Panc1 (cell line): ENCODE data around the gene APOL6. TPM values are rescaled to one million over a fixed set of nuclear protein-coding genes. Genes with fewer than 3 reads are reported as not detected.

ENCODE experiments used
- ATAC-seq: fragments of 200-7000 bp; cut with Tn5 transposase; 2 replicates; pipeline ENCODE4 v1.9.1; 2020; ENCODE audit warnings: mild to moderate bottlenecking, moderate library complexity
- BruUV-seq: library from RNA; stranded (reverse); fragments of 400-500 nt; replicated peaks from 2 replicates; lab custom pipeline; 2021; lab: Mats Ljungman, UMichigan
- CTCF ChIA-PET: fragments of 300-600 bp; sonication (Branson Sonifier 250); formaldehyde crosslinking; loops from one replicate; lab custom pipeline; 2022; ENCODE audit warnings: antibody characterized with exemption; lab: Charles Lee
- POLR2A ChIA-PET: fragments of 300-600 bp; sonication (Branson Sonifier 250); formaldehyde crosslinking; loops from one replicate; lab custom pipeline; 2022; ENCODE audit warnings: antibody characterized with exemption; lab: Charles Lee
- DNase-seq: peaks from one replicate; pipeline ENCODE4 v3.0.0-alpha.2; 2010; ENCODE audit warnings: low read depth, low spot score
- H3K27ac ChIP-seq: 2 replicates; pipeline ENCODE4 v1.5.1; 2011; ENCODE audit warnings: mild to moderate bottlenecking, low read length, inconsistent platforms
- H3K27me3 ChIP-seq: fragments of 200-500 bp; sonication (Bioruptor generic); 2 replicates; pipeline ENCODE4 v1.6.0; 2014; ENCODE audit warnings: low read length, inconsistent platforms; ENCODE audit not compliant: control insufficient read depth, insufficient read depth
- H3K36me3 ChIP-seq: fragments of 200-500 bp; sonication (Bioruptor generic); 2 replicates; pipeline ENCODE4 v1.5.1; 2014; ENCODE audit warnings: inconsistent platforms, mild to moderate bottlenecking, low read length, moderate library complexity; ENCODE audit not compliant: control insufficient read depth, insufficient read depth
- H3K4me1 ChIP-seq: 2 replicates; pipeline ENCODE4 v1.5.1; 2011; ENCODE audit warnings: inconsistent platforms, mild to moderate bottlenecking, low read length, moderate library complexity; ENCODE audit not compliant: control insufficient read depth, insufficient read depth
- H3K4me3 ChIP-seq, 2 experiments: 2 replicates each; pipeline ENCODE4 v1.5.1; 2011 to 2012; ENCODE audit warnings: low read depth in 2 of 2, low read length in 2 of 2, mild to moderate bottlenecking in 2 of 2, inconsistent platforms in 1 of 2, moderate library complexity in 1 of 2
- H3K9me3 ChIP-seq: fragments of 200-500 bp; sonication (Bioruptor generic); 2 replicates; pipeline ENCODE4 v1.5.1; 2014; ENCODE audit warnings: low read depth, mild to moderate bottlenecking, inconsistent platforms, low read length, moderate library complexity; ENCODE audit not compliant: control insufficient read depth, insufficient read depth
- CTCF ChIP-seq: fragments of 450-650 bp; IDR thresholded peaks from 2 replicates; pipeline ENCODE4 v1.5.1; 2017; ENCODE audit warnings: mild to moderate bottlenecking
- POLR2AphosphoS5 ChIP-seq: IDR thresholded peaks from 2 replicates; pipeline ENCODE4 v1.6.1; 2012; ENCODE audit warnings: mild to moderate bottlenecking, low read depth, low read length, moderate library complexity
- REST ChIP-seq, 2 experiments: IDR thresholded peaks; 2 replicates each; pipeline ENCODE4 v1.6.1; 2011 to 2012; ENCODE audit warnings: low read depth in 2 of 2, control low read depth in 1 of 2, low read length in 1 of 2, mild to moderate bottlenecking in 1 of 2, moderate library complexity in 1 of 2; ENCODE audit not compliant: insufficient read depth in 1 of 2
- SIN3A ChIP-seq: IDR thresholded peaks from 2 replicates; pipeline ENCODE4 v1.6.1; 2012; ENCODE audit warnings: low read depth, mild to moderate bottlenecking, low read length, moderate library complexity, borderline replicate concordance; ENCODE audit not compliant: insufficient read depth
- TCF7L2 ChIP-seq: IDR thresholded peaks from 2 replicates; pipeline ENCODE4 v1.6.1; 2011; ENCODE audit warnings: mild to moderate bottlenecking, low read depth, low read length, inconsistent platforms
- in situ Hi-C: cut with HindIII; loops from 2 replicates; pipeline ENCODE4 v1.10.0; 2016; ENCODE audit warnings: low sequenced_read_pairs, low pct_unique_long_range_greater_than_20kb
- intact Hi-C: fragments of 100-400 bp; cut with micrococcal nuclease; formaldehyde crosslinking; loops from one replicate; pipeline ENCODE4 v1.10.0; 2022; ENCODE audit not compliant: unreplicated experiment
- total RNA-seq: library from RNA; stranded (reverse); gene quantifications from one replicate; pipeline ENCODE4 v1.2.1, GENCODE V29; 2021; ENCODE audit not compliant: unreplicated experiment

Gene APOL6
- total RNA-seq, 1 experiment from 2014 or later: 16.4 TPM

GRCh38 chr22:35629406-35630216 is 18.6 kb upstream of the APOL6 start:
- in situ Hi-C loops (no loop called here), intact Hi-C loops (loop anchor here (5.0 to 10.0 kb wide), 3 partner anchors 42 to 285 kb away; no protein-coding TSS in a partner anchor)
- H3K4me3 ChIP-seq: no peak overlapping the region
- no peak for TF ChIP-seq TCF7L2
- peak; percentile 51; the same call in 1 of the 2 replicates for TF ChIP-seq POLR2AphosphoS5
- H3K4me1 ChIP-seq: peaks cover 33% of the 10 kb centered on the region
- ChIA-PET CTCF (interaction anchor here (0.7 kb wide), 1 partner anchor 390 kb away, joined by 3 read pairs; no protein-coding TSS in a partner anchor), POLR2A (interaction anchor here (0.6 to 0.7 kb wide), 2 partner anchors 9 to 14 kb away, joined by 9 to 14 read pairs; no protein-coding TSS in a partner anchor)
- DNase-seq (no peak), ATAC-seq (peak; percentile 78)
- no TSS peak for BruUV-seq
- no peaks in the 10 kb centered on the region for H3K9me3 ChIP-seq
- no peaks in the 10 kb centered on the region for H3K36me3 ChIP-seq
- H3K27me3 ChIP-seq: no peaks in the 10 kb centered on the region
- peak overlapping the region; percentile 97 for H3K27ac ChIP-seq

- ChIA-PET POLR2A (no interaction called here), CTCF (interaction anchor here (0.6 to 0.7 kb wide), 2 partner anchors 165 to 389 kb away, joined by 3 to 9 read pairs; no protein-coding TSS in a partner anchor)
- no TSS peak for BruUV-seq
- intact Hi-C loops (no loop called here), in situ Hi-C loops (no loop called here)
- ATAC-seq (no peak), DNase-seq (no peak)
- no peaks in the 10 kb centered on the region for H3K36me3 ChIP-seq
- peaks cover 33% of the 10 kb centered on the region for H3K4me1 ChIP-seq
- H3K4me3 ChIP-seq: no peak overlapping the region
- peak overlapping the region; percentile 97 for H3K27ac ChIP-seq
- TF ChIP-seq REST (IDR thresholded peaks at IDR 0.05; ENCODE audit: insufficient read depth in 1 of 2, low read depth in 2 of 2, low read length in 1 of 2): no peak
- TF ChIP-seq TCF7L2: no peak
- TF ChIP-seq CTCF: no peak
- no peak for TF ChIP-seq SIN3A
- no peak for TF ChIP-seq POLR2AphosphoS5
- H3K27me3 ChIP-seq: no peaks in the 10 kb centered on the region
- H3K9me3 ChIP-seq: no peaks in the 10 kb centered on the region
Observed at GRCh38 chr22:35630387-35630793, 17.9 kb upstream of the APOL6 start.

- Histone ChIP-seq H3K27ac (peak overlapping the region; percentile 97), H3K9me3 (no peaks in the 10 kb centered on the region), H3K4me1 (peaks cover 32% of the 10 kb centered on the region), H3K36me3 (no peaks in the 10 kb centered on the region), H3K27me3 (no peaks in the 10 kb centered on the region), H3K4me3 (no peak overlapping the region)
- DNase-seq (no peak), ATAC-seq (no peak)
- POLR2A ChIA-PET: no interaction called here
- CTCF ChIA-PET: interaction anchor here (0.6 kb wide), 1 partner anchor 165 kb away, joined by 9 read pairs; no protein-coding TSS in a partner anchor
- in situ Hi-C loops: no loop called here
- intact Hi-C loops: no loop called here
- TF ChIP-seq REST (IDR thresholded peaks at IDR 0.05; ENCODE audit: insufficient read depth in 1 of 2, low read depth in 2 of 2, low read length in 1 of 2) (no peak), CTCF (no peak), TCF7L2 (no peak), SIN3A (no peak), POLR2AphosphoS5 (no peak)
- BruUV-seq: no TSS peak
Observed at GRCh38 chr22:35630891-35631290, 17.4 kb upstream of the APOL6 start.
